ENCODE measurements around the gene TOE1. TPM values are rescaled to one million over a fixed set of nuclear protein-coding genes. Genes with fewer than 3 reads are reported as not detected.

The TOE1 gene
- total and polyA plus RNA-seq, 2 of the 8 experiments (the other 6 are each of a cell fraction or from before 2014, with no cell fraction given), result 15.2 to 25.8 TPM

- no peak overlapping the region for H4K8ac ChIP-seq (ENCODE audit: extremely low read depth, insufficient read depth, low read length)
Measured at GRCh38 chr1:45300669-45300997, 39.3 kb upstream of the TOE1 start.

More at GRCh38 chr1:45300669-45300997, 39.3 kb upstream of the TOE1 start:
- no peaks in the 10 kb centered on the region for H3K36me3 ChIP-seq (ENCODE audit: control insufficient read depth in 2 of 4, insufficient read depth in 4 of 4, low read length in 3 of 4)
- H3K18ac ChIP-seq (ENCODE audit: extremely low read depth, low read length), result no peak overlapping the region
- no peak overlapping the region for H2BK15ac ChIP-seq (ENCODE audit: low read length)
- no peak for DNase-seq (ENCODE audit: low read depth in 1 of 2, low spot score in 2 of 2)
- no peak overlapping the region for H3K4ac ChIP-seq (replicated peaks; ENCODE audit: insufficient read length, low read depth, low read length)
- H3K4me2 ChIP-seq (ENCODE audit: insufficient read depth in 1 of 2, low read depth in 2 of 2, low read length in 2 of 2), result no peak overlapping the region
- no peak overlapping the region for H3K56ac ChIP-seq (replicated peaks; ENCODE audit: insufficient read length, low read depth, low read length)
- no peaks in the 10 kb centered on the region; a peak in 1 of 4 replicates for H3K79me2 ChIP-seq (ENCODE audit: control insufficient read depth in 1 of 2, insufficient read depth in 2 of 2, low read length in 2 of 2)
- no peaks in the 10 kb centered on the region for H3K79me1 ChIP-seq (ENCODE audit: low read depth, low read length)
- H2BK120ac ChIP-seq (replicated peaks; ENCODE audit: low read depth, low read length), result no peak overlapping the region
- POLR2A ChIA-PET (ENCODE audit: partially characterized antibody), result interaction anchor here (0.5 to 9.9 kb wide), 6 partner anchors 24 to 284 kb away, joined by 3 to 194 read pairs (median 4); partner anchors contain the start of genes HPDL, MUTYH and ZSWIM5
- peaks cover 11 to 18% (median 13%) of the 10 kb centered on the region in 4 experiments for H3K4me1 ChIP-seq (replicated peaks in 1 of 4; ENCODE audit: control insufficient read depth in 3 of 4, insufficient read depth in 4 of 4, low read length in 3 of 4)
- 73% methylated on average over 2 of the region's 2 CpGs; no CpG with 5 or more reads in 1 of the 2 experiments for whole genome bisulfite sequencing, 2 experiments (ENCODE audit: extremely low coverage in 1 of 2, insufficient coverage in 1 of 2, insufficient read length in 1 of 2, insufficient replicate concordance in 2 of 2, low coverage in 1 of 2, low lambda C conversion rate in 2 of 2, missing lambda C conversion rate in 1 of 2)
- no peak overlapping the region for H2AFZ ChIP-seq (ENCODE audit: low read length)
- H2AK5ac ChIP-seq (ENCODE audit: low read depth, low read length), result no peak overlapping the region
- no peak overlapping the region for H2BK5ac ChIP-seq (ENCODE audit: low read depth, low read length)
- H3K4me3 ChIP-seq (ENCODE audit: extremely low read depth in 1 of 4, insufficient read depth in 2 of 4, low read depth in 3 of 4, low read length in 4 of 4), result no peak overlapping the region
- TF ChIP-seq RXRA (IDR thresholded peaks at IDR 0.05; ENCODE audit: insufficient read depth, low read depth, low read length), result no peak
- TF ChIP-seq CHD1 (IDR thresholded peaks at IDR 0.05; ENCODE audit: low read depth, low read length), result no peak
- no peak for TF ChIP-seq JUND (IDR thresholded peaks at IDR 0.05; ENCODE audit: low read length)
- no peak for TF ChIP-seq POLR2A (IDR thresholded peaks at IDR 0.05; ENCODE audit: control extremely low read depth in 1 of 2, low read depth in 2 of 2, low read length in 2 of 2)
- no peak for TF ChIP-seq YY1 (IDR thresholded peaks at IDR 0.05; ENCODE audit: low read depth, low read length)
- no peak for TF ChIP-seq GTF2F1 (IDR thresholded peaks at IDR 0.05; ENCODE audit: borderline replicate concordance, low read depth, low read length)
- no peak for TF ChIP-seq MAX (IDR thresholded peaks at IDR 0.05)
- no peak for TF ChIP-seq NRF1 (IDR thresholded peaks at IDR 0.05; ENCODE audit: low read depth, low read length)
- H2BK12ac ChIP-seq (ENCODE audit: low read depth, low read length), result no peak overlapping the region
- CTCF ChIA-PET (ENCODE audit: partially characterized antibody), result interaction anchor here (0.5 to 19.1 kb wide), 34 partner anchors 9 to 734 kb away, joined by 3 to 424 read pairs (median 4); partner anchors contain the start of genes BEST4, HECTD3, HPDL and PLK3
- peaks cover 2% of the 10 kb centered on the region for H3K23me2 ChIP-seq (ENCODE audit: low read depth, low read length)
- H4K91ac ChIP-seq (replicated peaks; ENCODE audit: insufficient read length, low read length), result no peak overlapping the region
- H3K27ac ChIP-seq (ENCODE audit: low read depth, low read length), result no peak overlapping the region
- no peak overlapping the region for H4K5ac ChIP-seq (ENCODE audit: insufficient read length, low read depth, low read length)
- H3K27me3 ChIP-seq (replicated peaks in 1 of 4; ENCODE audit: control insufficient read depth in 3 of 4, extremely low read depth in 1 of 4, insufficient read depth in 3 of 4, low read length in 3 of 4), result no peaks in the 10 kb centered on the region
- H3K9me3 ChIP-seq (ENCODE audit: insufficient read depth in 2 of 2, low read depth in 1 of 2, low read length in 1 of 2), result no peaks in the 10 kb centered on the region
- H2BK20ac ChIP-seq (ENCODE audit: low read length), result no peak overlapping the region
- FAIRE-seq, result no peak
- no peak overlapping the region for H3K9ac ChIP-seq (replicated peaks in 1 of 4; ENCODE audit: extremely low read depth in 1 of 4, low read depth in 3 of 4, low read length in 3 of 4)
- H3K23ac ChIP-seq (ENCODE audit: insufficient read length), result no peak overlapping the region
- no peak overlapping the region for H3K14ac ChIP-seq (ENCODE audit: insufficient read length)
- H4K20me1 ChIP-seq (replicated peaks in 1 of 2; ENCODE audit: control insufficient read depth in 1 of 2, insufficient read depth in 2 of 2, low read length in 2 of 2), result no peaks in the 10 kb centered on the region
